GM21529 (cell line): Measurements from ENCODE around the gene MADD.
"Not testable (repeated sequence)": the region's sequence is repeated elsewhere in the genome, so short reads cannot be mapped to it uniquely, and the experiment has no call there.

Experiments used
- ATAC-seq: cut with Tn5 transposase; IDR thresholded peaks from one replicate; pipeline ENCODE4 v1.9.1; 2021; ENCODE audit not compliant: unreplicated experiment

The MADD gene

DNA sequence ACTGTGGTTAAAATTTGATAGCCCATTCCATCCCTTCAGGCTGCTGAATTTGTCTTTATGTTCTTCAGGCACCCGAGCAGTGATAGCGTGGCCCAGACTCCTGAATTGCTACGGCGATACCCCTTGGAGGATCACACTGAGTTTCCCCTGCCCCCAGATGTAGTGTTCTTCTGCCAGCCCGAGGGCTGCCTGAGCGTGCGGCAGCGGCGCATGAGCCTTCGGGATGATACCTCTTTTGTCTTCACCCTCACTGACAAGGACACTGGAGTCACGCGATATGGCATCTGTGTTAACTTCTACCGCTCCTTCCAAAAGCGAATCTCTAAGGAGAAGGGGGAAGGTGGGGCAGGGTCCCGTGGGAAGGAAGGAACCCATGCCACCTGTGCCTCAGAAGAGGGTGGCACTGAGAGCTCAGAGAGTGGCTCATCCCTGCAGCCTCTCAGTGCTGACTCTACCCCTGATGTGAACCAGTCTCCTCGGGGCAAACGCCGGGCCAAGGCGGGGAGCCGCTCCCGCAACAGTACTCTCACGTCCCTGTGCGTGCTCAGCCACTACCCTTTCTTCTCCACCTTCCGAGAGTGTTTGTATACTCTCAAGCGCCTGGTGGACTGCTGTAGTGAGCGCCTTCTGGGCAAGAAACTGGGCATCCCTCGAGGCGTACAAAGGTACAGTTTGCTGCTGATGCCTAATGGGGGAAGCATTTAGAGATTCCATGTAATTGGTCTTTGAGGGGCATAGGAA lies 4.7 kb downstream of the MADD start:
- no peak for ATAC-seq

DNA sequence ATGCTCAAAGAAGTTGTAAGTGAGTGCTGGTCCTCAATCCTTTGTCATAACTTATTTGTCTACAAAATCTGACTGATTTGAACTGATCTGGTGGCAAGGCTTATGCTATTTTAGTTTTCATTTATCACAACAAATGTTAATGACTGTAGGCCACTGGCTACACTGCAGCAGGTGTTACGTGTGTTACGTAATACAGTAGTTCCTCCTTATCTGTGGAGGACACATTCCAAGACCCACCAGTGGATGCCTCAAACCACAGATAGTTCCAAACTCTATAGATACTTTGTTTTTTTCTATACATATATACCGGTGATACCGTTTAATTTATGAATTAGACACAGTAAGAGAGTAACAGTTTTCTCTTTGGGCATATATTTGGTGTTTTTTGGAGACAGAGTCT lies 7.0 kb downstream of the MADD start:
- no peak for ATAC-seq

DNA sequence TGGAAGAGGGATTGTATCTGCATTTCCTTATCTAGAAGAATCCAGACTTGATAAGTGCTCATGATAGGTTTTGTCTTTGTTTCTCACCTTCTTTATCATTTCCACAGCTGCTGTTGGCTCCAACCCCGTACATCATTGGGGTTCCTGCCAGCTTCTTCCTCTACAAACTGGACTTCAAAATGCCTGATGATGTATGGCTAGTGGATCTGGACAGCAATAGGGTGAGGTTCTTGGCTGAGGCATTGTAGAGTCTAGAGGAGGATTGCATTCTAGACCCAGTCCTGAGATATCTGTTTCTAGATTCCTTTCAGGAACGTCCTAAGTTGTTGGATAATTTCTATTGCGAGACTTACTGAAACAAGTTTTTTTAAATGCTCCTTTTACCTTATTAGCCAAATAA lies 8.1 kb downstream of the MADD start:
- no peak for ATAC-seq

DNA sequence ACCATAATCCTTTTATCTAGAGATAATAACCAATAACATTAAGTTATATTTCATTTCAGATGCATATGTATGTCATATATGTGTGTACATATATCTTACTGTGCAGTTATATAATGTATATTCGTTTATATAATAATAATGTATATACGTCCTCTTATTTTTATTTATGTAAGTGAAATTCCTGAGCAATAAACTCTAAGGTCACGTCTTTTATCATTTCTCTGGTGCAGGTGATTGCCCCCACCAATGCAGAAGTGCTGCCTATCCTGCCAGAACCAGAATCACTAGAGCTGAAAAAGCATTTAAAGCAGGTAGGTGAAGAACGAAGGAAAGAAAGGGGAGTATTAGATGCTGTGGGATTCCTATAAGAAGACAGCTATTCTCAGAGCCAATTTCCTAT lies 8.8 kb downstream of the MADD start:
- no peak for ATAC-seq

DNA sequence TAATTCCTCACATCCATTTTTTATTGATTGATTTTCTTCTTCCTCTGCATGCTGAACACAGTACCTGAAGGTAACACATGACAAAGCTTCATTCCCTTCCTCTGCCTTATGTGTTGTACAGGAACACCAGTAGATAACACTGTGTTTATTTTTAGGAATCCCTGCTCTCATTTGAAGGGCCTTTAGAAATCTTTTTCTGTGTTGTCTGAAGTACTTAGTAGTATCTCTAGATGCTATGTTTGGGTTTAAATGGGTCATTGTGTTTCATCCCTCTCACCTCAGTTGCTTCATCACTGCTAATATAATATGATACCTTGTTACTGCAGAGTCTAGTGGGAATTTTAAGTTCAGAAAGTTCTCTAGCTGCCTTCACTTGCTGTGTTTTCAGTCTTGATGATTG lies 10.2 kb downstream of the MADD start:
- no peak for ATAC-seq

DNA sequence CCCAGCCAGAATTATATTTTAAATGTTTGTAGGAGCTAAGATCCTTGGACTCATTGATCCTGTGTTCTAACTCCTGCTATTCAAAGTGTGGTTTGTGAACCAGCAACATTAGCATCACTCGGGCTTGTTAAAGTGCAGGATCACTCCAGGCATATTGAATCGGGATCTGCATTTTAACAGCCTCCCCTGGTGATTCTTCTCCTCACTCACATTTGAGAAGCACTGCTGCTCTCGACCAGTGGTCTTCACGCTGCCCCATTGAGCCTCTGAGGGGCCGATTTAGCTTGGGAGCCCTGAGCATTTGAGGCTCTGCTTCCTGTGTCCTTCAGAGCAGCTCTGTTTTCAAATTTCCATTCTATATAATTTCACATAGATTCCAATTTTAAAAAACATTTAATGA lies 10.9 kb downstream of the MADD start:
- ATAC-seq, result no peak

DNA sequence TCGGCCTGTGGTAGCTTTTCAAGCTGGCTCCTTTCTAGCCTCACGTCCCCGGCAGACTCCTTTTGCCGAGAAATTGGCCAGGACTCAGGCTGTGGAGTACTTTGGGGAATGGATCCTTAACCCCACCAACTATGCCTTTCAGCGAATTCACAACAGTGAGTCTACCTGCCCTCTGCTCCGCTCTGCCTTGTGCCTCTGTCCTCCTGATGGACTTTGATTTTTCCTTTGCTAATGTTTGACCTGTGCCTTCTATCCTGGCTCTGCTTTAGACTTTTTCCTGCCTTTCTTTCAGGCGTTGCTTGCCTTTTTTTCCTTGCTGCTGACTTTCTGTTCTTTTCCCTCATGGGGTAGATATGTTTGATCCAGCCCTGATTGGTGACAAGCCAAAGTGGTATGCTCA lies 12.5 kb downstream of the MADD start:
- no peak for ATAC-seq

DNA sequence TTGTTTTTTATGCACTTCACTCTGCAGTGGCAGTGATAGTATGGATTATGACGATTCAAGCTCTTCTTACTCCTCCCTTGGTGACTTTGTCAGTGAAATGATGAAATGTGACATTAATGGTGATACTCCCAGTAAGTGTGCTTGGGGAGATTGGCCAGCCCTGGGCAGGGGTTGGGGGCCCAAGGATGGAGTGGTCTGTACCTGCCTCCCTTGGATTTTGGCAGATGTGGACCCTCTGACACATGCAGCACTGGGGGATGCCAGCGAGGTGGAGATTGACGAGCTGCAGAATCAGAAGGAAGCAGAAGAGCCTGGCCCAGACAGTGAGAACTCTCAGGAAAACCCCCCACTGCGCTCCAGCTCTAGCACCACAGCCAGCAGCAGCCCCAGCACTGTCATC lies 14.2 kb downstream of the MADD start:
- no peak for ATAC-seq

DNA sequence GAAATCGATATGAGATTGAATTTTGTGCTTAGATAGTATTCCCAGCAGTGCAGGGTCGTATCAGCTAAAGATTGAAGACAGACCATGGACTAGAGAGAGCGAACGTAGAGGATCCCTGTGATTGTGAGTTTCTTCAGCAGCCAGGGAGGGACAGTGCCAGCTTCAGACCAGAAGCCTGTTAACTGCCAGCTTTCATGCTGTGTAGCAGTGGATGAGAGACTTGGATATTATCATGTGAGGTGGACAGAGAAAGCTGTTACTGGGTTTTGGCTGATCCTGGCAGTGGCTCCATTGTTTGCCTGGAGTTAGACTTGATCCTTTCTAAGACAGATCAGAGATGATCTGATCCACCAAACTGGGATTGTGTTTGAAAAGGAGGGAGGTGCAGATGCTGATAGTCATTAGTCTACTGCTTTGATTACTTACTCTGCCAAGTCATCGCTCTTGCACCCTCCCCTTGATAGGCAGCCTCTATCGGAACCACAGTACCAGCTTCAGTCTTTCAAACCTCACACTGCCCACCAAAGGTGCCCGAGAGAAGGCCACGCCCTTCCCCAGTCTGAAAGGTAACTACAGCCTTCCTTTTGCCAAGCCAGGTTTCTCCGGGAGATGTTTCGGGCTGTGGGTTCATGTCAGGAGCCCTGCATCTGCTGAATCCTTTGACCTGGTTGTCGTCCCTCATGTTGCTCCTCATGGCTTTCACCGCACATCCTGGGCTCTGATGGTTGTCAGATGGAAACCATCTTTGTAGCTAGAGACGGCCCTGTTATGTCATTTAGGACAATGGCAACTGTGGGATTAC lies 16.2 kb downstream of the MADD start:
- ATAC-seq, result no peak

DNA sequence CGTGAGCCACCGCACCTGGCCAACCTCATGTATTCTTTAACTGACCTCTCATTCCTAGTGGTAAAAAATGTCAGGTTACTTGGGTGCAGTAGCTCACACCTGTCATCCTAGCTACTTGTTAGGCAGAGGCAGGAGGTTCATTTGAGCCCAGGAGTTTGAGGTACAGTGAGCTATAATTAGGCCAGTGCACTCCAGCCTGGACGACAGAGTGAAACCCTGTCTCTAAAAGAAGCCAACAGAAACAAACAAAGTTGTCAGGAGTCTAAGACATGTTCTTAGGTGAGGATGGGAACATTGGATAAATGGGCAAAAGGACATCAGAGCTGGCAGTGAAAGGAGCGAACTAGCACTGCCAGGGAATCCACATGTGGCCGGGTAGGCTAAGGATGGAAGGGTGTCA lies 18.1 kb downstream of the MADD start:
- ATAC-seq, result no peak

DNA sequence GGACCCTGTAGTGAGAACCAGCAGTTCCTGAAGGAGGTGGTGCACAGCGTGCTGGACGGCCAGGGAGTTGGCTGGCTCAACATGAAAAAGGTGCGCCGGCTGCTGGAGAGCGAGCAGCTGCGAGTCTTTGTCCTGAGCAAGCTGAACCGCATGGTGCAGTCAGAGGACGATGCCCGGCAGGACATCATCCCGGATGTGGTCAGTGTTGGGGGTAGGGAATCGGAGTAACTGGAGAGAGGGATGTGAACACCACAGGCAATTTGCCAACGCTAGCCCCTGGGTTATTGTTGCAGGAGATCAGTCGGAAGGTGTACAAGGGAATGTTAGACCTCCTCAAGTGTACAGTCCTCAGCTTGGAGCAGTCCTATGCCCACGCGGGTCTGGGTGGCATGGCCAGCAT lies 19.9 kb downstream of the MADD start:
- no peak for ATAC-seq

DNA sequence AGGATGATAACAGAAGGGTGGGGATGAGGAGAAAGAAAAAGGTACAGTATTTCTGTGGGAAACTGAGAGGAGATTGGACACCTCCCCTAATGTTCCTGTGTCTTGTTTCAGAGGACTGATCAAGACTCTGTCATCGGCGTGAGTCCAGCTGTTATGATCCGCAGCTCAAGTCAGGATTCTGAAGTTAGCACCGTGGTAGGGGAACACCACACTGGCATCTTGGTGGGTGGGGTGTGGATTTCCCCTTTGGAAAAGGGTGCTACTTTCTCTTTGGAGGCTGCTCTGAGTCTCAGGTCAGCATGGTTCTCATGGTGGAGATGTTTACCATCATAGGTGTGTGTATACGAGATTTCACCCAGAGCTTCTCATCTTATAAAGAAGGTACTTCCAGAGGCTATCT lies 25.5 kb downstream of the MADD start:
- ATAC-seq, result no peak

DNA sequence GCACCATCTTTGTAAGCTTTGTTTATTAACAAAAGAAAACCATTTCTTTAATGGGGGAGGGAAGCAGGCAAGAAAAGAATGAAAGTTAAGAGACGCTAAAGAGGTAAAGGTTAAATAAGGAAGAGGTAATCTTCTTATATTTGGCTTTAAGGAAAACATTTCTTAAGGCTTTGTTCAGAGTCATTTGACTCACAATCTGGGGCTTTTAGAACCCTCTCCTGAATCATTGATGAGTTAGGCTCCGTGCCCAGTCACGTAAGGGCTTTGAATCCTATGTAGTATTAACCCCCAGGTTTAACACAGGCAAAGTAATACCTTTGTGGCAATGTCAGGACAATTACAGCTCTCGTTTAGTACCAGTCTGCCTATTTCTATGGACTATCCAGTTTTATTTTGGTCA lies 26.1 kb downstream of the MADD start:
- ATAC-seq, result no peak

DNA sequence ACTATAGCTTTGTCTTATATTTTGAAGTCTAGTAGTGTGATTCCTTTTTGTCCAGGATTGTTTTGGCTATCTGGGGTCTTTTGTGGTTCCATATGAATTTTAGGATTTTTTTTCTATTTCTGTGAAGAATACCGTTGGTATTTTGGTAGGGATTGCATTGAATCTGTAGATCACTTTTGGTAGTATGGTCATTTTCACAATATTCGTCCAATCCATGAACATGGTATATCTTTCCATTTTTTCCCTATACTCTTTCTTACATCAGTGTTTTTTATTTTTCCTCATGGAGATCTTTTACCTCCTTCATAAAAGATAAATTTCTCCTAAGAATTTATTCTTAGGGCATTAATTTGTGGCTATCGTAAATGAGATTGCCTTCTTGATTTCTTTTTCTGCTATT lies 29.1 kb downstream of the MADD start:
- no peak for ATAC-seq

DNA sequence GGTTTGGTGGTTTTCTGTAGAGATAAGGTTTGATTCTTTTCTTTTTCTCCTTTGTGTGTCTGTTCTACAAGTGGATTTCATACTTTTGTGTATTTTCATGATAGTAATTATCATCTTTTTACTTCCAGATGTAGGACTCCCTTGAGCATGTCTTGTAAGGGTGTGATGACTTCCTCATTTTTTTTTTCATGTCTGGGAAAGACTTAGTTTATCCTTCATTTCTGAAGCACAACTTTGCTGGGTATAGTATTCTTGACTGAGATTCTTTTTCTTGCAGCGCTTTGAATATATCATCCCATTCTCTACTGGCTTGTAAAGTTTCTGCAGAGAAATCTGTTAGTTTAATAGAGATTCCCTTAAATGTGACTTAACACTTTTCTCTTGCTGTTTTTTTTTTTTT lies 32.9 kb downstream of the MADD start:
- ATAC-seq, result no peak

DNA sequence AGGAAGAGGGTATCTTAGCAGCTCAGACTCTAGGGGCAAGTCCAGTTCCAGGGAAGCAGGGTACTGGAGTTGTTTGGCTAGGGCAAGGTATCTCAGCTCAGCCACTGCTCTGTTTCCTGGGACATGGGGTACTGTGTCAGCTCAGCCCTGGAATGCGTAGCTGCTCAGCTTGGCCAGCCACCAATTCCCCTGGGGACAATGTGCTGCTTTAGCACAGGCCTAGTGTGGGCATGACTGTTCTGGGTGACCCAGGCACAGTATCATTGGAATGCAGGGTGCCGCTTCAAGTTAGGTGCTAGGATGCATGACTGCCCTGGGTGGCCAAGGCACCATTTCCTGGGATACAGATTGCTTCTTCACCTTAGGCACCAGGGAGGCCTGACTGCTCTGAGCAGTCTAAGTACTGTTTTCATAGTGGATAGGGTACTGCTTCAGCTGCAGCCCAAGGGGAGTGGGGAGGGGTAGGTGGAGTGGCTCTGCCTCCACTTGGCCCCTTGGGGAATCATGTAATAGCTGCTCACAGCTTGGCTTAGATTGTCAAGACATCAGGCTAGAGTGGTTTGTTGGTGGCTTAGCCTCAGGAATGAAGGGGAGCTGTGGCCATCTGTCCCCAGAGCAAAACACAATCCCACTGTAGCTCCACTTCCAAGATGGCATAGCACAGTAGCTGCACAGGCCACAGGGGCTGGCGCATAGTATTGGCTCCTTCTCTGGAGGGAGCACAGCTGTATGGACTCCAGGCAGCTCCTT lies 36.0 kb downstream of the MADD start:
- ATAC-seq, result no peak

DNA sequence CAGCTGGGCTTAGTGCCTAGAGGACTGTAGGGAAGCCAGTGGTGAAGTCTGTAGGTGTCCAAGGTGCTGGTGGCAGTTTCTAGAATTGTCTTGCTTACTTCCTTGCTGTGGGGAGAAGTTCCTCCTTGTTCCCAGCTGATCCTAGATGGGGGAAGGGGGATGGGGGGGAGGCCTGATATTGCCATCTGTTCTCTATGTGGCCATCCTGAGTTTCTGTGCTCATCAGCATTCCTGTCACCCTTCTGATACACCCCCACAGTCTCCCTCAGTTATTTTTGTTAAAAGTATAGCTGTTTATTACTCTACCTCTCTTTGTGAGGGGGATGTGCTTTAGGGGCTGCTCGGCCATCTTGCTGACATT lies 36.5 kb downstream of the MADD start:
- no peak for ATAC-seq

DNA sequence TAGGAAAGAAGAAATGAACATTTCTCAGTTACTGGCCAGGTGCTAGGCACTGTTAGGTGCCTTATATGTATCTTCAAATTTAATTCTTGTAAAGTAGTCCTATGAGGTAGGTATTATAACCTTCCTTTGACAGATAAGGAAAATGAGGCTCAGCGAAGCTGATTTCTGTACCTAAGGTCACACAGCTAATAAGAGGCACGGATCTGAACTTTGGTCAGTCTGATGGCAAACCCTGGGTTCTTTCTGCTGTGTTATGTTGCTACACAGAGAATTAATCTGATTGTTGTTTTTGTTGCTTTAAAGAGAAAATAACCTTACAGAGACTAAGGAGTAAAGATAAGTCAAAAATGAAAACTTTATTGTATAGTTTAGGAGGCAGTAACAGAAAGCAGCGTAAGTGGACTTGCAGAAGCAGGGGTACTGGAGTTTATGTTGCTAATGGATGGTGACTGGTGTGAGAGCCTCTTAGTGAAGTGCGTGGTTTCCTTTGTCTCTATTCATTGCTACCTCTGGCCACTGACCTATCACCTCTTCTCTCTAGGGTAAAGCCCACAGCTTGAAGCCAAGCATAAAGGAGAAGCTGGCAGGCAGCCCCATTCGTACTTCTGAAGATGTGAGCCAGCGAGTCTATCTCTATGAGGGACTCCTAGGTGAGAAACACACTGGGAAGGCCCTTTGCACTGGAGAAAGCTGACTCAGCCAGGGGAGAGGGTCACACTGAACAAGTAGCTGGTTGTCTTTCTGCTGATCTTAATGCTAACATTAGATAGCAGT lies 38.3 kb downstream of the MADD start:
- ATAC-seq, result no peak

DNA sequence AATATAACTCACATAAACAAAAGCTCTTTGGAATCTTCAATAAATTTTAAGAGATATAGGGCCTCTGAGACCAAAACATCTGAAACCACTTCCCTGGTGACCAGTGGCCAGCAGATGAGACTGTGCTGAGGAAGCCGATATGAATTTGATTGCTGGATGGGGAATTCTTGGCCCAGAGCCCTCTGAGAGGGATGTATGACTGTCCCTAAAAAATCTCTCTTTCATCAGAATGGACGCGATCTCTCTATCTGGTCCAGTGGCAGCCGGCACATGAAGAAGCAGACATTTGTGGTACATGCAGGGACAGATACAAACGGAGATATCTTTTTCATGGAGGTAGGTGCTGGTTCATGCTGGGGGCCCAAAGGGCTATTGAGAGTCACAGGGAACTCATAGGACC lies 45.1 kb downstream of the MADD start:
- no peak for ATAC-seq

DNA sequence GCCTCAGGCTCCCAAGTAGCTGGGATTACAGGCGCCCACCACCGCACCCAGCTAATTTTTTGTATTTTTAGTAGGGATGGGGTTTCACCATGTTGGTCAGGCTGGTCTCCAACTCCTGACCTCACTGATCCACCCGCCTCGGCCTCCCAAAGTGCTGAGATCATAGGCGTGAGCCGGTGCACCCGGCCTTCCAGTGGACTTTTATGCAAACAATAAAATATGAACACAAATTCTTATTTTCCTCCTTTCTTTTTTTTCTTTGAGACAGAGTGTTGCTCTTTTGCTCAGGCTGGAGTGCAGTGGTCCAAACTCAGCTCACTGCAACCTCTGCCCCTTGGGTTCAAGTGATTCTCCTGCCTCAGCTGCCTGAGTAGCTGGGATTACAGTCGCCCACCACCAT lies 46.6 kb downstream of the MADD start:
- not testable (repeated sequence) for ATAC-seq

DNA sequence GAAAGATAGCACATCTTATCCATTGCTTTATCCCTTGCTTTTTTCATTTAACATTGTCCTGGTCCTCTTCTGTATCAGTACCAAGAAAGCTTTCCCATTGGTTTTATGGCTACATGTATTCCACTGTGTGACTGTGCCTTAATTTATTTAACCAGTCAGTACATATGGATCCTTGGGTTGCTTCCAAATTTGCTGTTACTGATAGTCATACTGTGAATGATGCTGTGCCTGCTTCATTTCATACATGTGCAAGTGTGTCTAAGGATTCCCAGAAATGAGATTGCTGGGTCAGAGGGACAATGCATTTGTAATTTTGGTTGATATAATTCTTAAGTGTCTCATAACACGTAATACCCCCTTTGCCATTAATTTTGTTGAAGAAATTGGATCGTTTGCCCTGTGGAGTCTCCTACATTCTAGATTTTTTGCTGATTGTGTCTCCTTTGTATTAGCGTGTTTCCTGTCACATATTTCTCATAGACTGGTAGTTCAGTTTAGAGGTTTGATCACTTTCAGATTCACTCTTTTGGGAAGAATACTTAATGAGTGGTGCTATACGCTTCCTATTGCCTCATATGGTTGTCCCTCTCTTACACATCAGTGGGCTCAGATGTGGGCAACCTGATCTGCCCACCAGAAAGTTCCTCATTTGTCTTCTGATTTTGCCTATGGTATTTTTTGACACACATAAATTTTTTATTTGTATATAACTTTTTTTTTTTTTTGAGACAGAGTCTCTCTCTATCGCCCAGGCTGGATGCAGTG lies 47.3 kb downstream of the MADD start:
- ATAC-seq, result peak; percentile 86
